NCI-H146 (cell line): ENCODE results near the gene EMP3.

ENCODE experiments used
- DNase-seq: peaks from one replicate; lab custom pipeline; 2025; lab: John Stamatoyannopoulos, UW

Gene EMP3

GRCh38 chr19:48379058-48379457 is 53.7 kb downstream of the EMP3 start:
- DNase-seq: no peak
